ENCODE measurements around the gene AIFM2. TPM values are rescaled to one million over a fixed set of nuclear protein-coding genes. Genes with fewer than 3 reads are reported as not detected.
"Not testable (repeated sequence)": the region's sequence is repeated elsewhere in the genome, so short reads cannot be mapped to it uniquely, and the experiment has no call there.

AIFM2 gene
- 1 to 10 TPM; 3.2 to 5.8 (median 5.1) TPM for total RNA-seq
- total RNA-seq (2013): 3.6 TPM
- 1.4 to 28.0 (median 6.0) reads per million in 29 experiments for total RNA-seq

DNA sequence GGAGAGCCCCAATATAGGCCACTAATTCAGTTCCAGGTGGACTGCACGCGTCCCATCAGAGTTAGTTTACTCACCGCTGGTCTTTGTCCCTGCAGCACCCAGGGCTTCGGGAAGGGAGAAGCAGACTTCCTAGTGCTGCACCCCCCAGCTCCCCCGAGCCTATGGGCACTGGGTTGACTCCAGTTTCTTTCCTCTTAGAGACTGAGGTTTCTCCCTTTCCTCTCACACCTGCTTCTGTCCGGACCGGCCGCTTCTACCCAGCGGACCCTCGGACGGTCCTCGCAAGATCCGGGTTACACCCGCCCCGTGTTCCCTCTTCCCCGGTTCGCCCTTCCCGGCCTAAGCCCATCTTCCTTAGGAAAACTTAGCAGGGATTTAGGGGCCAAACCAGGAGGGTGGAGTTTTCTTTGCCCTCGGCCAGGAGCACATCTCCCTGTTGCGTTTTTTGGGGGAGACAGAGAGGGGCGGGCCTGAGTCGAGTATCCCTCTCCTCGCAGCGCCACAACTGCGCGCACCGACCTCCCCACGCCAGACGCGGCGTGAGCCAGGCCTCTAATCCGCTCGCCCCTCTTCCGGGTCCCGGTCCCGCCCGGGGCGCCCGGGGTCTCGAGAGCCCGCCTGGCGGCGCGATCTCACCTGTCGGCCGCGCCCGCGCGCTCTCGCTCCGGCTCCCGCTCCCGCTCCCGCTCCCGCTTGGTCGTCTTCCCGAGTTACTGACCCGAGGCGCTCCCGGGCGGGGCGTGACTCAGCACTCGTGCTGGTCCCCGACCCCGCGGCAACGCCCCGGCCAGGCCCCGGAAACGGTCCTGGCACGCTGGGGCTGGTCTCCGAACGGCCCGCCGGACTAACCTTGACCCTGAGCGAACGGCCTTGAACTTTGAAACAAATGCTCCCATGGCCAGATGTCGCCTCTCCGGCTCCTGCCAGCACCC is at the start of gene AIFM2:
Gene AIFM2, minus strand, starts transcription at position 728 of the 932 bp plus-strand sequence. CDS start 8,741 bp downstream, outside the sequence.
- Histone ChIP-seq H3K27ac (ENCODE audit: low read length) (peak within 1 kb of the TSS; percentile 34), H3K4me1 (ENCODE audit: control insufficient read depth in 1 of 2, extremely low read depth in 1 of 2, insufficient read depth in 2 of 2, low read length in 2 of 2) (peaks cover 0 to 19% of the 10 kb centered on the region in 2 experiments), H3K9me3 (no peaks in the 10 kb centered on the region), H3K27me3 (replicated peaks in 1 of 2; ENCODE audit: control insufficient read depth in 2 of 2, extremely low read depth in 1 of 2, insufficient read depth in 2 of 2, low read length in 1 of 2) (peaks cover 0 to 12% of the 10 kb centered on the region in 2 experiments), H3K36me3 (ENCODE audit: control insufficient read depth in 2 of 2, extremely low read depth in 1 of 2, insufficient read depth in 1 of 2, low read length in 1 of 2) (no peaks in the 10 kb centered on the region), H3K4me3 (ENCODE audit: control insufficient read depth in 1 of 2, extremely low read depth in 1 of 2, low read length in 1 of 2) (peak within 1 kb of the TSS; percentile 64 to 67)
- Mint-ChIP-seq H3K9me3 (no peaks in the 10 kb centered on the region), H3K27ac (peak within 1 kb of the TSS; percentile 75 to 80), H3K4me3 (peak within 1 kb of the TSS; percentile 79 to 85 (median 84)), H3K27me3 (no peaks in the 10 kb centered on the region), H3K4me1 (peaks cover 25 to 28% (median 26%) of the 10 kb centered on the region in 3 donors), H3K36me3 (peaks cover 7% of the 10 kb centered on the region)
- peak; percentile 76 to 88 (median 78) for ATAC-seq (replicated peaks in 1 of 4)
- 6% methylated on average over 65 of the region's 80 CpGs for WGBS (ENCODE audit: insufficient coverage)
- POLR2A ChIA-PET: interaction anchor here in 1 of 2 donors (0.5 kb wide), 1 partner anchor 228 kb away, joined by 3 read pairs; no protein-coding TSS in a partner anchor
- peak in 32 of 35 experiments; percentile 5 to 59 (median 28) for DNase-seq
- CTCF ChIA-PET: interaction anchor here in 1 of 2 donors (1.0 kb wide), 1 partner anchor 18 kb away, joined by 3 read pairs; no protein-coding TSS in a partner anchor

DNA sequence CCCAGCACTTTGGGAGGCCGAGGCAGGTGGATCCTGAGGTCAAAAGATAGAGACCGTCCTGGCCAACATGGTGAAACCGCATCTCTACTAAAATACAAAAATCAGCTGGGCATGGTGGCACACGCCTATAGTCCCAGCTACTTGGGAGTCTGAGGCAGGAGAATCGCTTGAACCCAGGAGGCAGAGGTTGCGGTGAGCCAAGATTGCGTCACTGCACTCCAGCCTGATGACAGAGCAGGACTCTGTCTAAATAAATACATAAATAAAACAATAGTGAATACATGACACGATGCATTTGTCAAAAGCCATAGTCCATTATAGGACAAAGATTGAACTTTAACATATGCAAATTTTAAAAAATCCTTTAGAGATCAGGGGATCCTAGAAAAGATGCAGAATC is 46.6 kb upstream of the AIFM2 start:
- H3K27ac Mint-ChIP-seq; H3K4me1 ChIP-seq (ENCODE audit: control insufficient read depth in 1 of 2, extremely low read depth in 1 of 2, insufficient read depth in 2 of 2, low read length in 2 of 2); ATAC-seq (replicated peaks in 1 of 4); POLR2A ChIA-PET; H3K4me3 Mint-ChIP-seq; H3K36me3 Mint-ChIP-seq; H3K9me3 ChIP-seq; DNase-seq; CTCF ChIA-PET; H3K27me3 ChIP-seq (replicated peaks in 1 of 2; ENCODE audit: control insufficient read depth in 2 of 2, extremely low read depth in 1 of 2, insufficient read depth in 2 of 2, low read length in 1 of 2); H3K9me3 Mint-ChIP-seq; H3K4me3 ChIP-seq (ENCODE audit: control insufficient read depth in 1 of 2, extremely low read depth in 1 of 2, low read length in 1 of 2); H3K27ac ChIP-seq (ENCODE audit: low read length); H3K36me3 ChIP-seq (ENCODE audit: control insufficient read depth in 2 of 2, extremely low read depth in 1 of 2, insufficient read depth in 1 of 2, low read length in 1 of 2): not testable (repeated sequence)
- H3K27me3 Mint-ChIP-seq: peaks cover 0 to 13% of the 10 kb centered on the region in 2 donors
- peaks cover 7 to 11% (median 11%) of the 10 kb centered on the region in 3 donors for H3K4me1 Mint-ChIP-seq
- WGBS (ENCODE audit: insufficient coverage): 93% methylated on average over 3 of the region's 8 CpGs

DNA sequence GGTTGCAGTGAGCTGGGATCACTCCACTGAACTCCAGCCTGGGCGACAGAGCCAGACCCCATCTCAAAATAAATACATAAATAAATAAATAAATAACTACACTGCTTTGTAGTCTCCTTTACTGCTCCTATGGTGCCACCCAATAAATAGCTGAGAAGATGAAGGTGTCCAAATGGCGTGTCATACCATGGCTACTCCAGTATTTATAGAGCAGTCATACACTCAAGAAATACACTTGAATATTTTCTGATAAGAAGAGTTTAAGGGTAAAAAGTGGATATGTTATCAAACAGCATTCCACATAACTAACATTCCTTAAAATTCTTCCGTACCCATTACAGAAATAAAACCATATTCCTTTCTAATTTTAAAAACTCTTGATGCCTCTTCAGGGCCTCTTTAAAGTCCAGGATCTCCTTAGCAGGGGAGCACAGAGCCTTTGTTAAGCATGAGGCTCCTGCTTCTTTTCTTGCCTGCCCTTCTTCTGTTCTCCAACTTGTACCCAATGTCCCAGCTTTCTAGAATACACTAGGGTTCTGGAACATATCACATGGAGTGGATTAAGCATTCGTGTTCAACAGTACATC is 45.6 kb upstream of the AIFM2 start:
- H3K36me3 ChIP-seq (ENCODE audit: control insufficient read depth in 2 of 2, extremely low read depth in 1 of 2, insufficient read depth in 1 of 2, low read length in 1 of 2): no peaks in the 10 kb centered on the region
- H3K4me1 ChIP-seq (ENCODE audit: control insufficient read depth in 1 of 2, extremely low read depth in 1 of 2, insufficient read depth in 2 of 2, low read length in 2 of 2): peaks cover 0 to 17% of the 10 kb centered on the region in 2 experiments
- no peak overlapping the region for H3K4me3 ChIP-seq (ENCODE audit: control insufficient read depth in 1 of 2, extremely low read depth in 1 of 2, low read length in 1 of 2)
- no peaks in the 10 kb centered on the region for H3K36me3 Mint-ChIP-seq
- H3K27ac ChIP-seq (ENCODE audit: low read length): no peak overlapping the region
- no peak overlapping the region for H3K4me3 Mint-ChIP-seq
- no peaks in the 10 kb centered on the region for H3K9me3 ChIP-seq
- no peak overlapping the region for H3K27ac Mint-ChIP-seq
- WGBS (ENCODE audit: insufficient coverage): no CpG with 5 or more reads among the region's 4 CpGs
- H3K4me1 Mint-ChIP-seq: peaks cover 13 to 18% (median 17%) of the 10 kb centered on the region in 3 donors
- H3K27me3 ChIP-seq (replicated peaks in 1 of 2; ENCODE audit: control insufficient read depth in 2 of 2, extremely low read depth in 1 of 2, insufficient read depth in 2 of 2, low read length in 1 of 2): peaks cover 0 to 8% of the 10 kb centered on the region in 2 experiments
- CTCF ChIA-PET: interaction anchor here in 1 of 2 donors (0.6 kb wide), 1 partner anchor 210 kb away, joined by 4 read pairs; no protein-coding TSS in a partner anchor
- no peak for ATAC-seq (replicated peaks in 1 of 4)
- peaks cover 0 to 13% of the 10 kb centered on the region in 2 donors for H3K27me3 Mint-ChIP-seq
- no peak for DNase-seq
- POLR2A ChIA-PET: interaction anchor here in 1 of 2 donors (1.0 kb wide), 1 partner anchor 32 kb away, joined by 3 read pairs; the partner anchor contains the start of gene TYSND1
- H3K9me3 Mint-ChIP-seq: peaks cover 0 to 3% (median 0%) of the 10 kb centered on the region in 3 donors

DNA sequence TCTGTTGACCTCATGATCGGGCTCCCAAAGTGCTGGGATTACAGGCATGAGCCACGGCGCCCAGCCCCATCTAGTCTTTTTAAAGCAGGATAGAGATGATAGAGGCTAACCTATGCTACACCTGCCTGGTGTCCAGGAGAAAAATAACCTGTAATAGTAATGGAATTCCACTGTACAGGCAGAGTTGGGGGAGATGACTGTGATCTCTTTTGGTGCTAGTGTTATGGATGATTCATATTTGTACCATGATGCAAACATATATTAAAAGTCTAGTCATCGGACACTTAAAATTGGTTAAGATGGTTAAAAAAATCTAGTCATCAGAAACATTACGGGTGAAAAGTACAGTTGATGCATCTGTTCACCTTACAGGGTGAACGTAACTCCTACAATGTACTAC is 43.8 kb upstream of the AIFM2 start:
- 73% methylated on average over 3 of the region's 6 CpGs for WGBS (ENCODE audit: insufficient coverage)
- H3K4me3 ChIP-seq (ENCODE audit: control insufficient read depth in 1 of 2, extremely low read depth in 1 of 2, low read length in 1 of 2): no peak overlapping the region
- no peak for DNase-seq
- Mint-ChIP-seq H3K9me3 (peaks cover 0 to 3% (median 0%) of the 10 kb centered on the region in 3 donors), H3K4me1 (peaks cover 16 to 22% (median 19%) of the 10 kb centered on the region in 3 donors), H3K27me3 (peaks cover 0 to 13% of the 10 kb centered on the region in 2 donors), H3K4me3 (no peak overlapping the region), H3K36me3 (no peaks in the 10 kb centered on the region), H3K27ac (no peak overlapping the region)
- H3K36me3 ChIP-seq (ENCODE audit: control insufficient read depth in 2 of 2, extremely low read depth in 1 of 2, insufficient read depth in 1 of 2, low read length in 1 of 2): no peaks in the 10 kb centered on the region
- H3K27me3 ChIP-seq (replicated peaks in 1 of 2; ENCODE audit: control insufficient read depth in 2 of 2, extremely low read depth in 1 of 2, insufficient read depth in 2 of 2, low read length in 1 of 2): peaks cover 0 to 8% of the 10 kb centered on the region in 2 experiments
- H3K27ac ChIP-seq (ENCODE audit: low read length): no peak overlapping the region
- CTCF ChIA-PET: interaction anchor here (0.6 to 2.1 kb wide), 2 partner anchors 30 to 1656 kb away, joined by 5 to 7 read pairs; partner anchors contain the start of gene TYSND1 (in 1 of the 2)
- H3K9me3 ChIP-seq: no peaks in the 10 kb centered on the region
- H3K4me1 ChIP-seq (ENCODE audit: control insufficient read depth in 1 of 2, extremely low read depth in 1 of 2, insufficient read depth in 2 of 2, low read length in 2 of 2): peaks cover 0 to 19% of the 10 kb centered on the region in 2 experiments
- POLR2A ChIA-PET: interaction anchor here in 1 of 2 donors (0.6 kb wide), 1 partner anchor 49 kb away, joined by 3 read pairs; no protein-coding TSS in a partner anchor
- no peak for ATAC-seq (replicated peaks in 1 of 4)

DNA sequence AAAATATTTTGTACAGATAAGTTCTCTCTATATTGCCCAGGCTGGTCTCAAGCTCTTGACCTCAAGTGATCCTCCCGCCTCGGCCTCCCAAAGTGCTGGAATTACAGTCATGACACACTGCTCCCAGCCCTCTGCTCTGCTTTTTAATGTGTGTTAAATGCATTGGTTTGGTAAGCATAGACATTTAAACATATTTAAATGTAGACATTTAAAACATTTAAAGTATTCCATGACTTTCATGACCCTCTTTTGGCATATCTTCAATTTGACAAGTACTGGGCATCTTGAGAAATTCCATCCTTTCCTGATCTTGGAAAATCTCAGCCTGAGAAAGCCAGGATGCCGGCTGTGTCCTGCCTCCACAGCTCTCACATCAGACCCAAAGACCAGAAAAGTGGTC is 42.9 kb upstream of the AIFM2 start:
- Histone ChIP-seq H3K4me1 (ENCODE audit: control insufficient read depth in 1 of 2, extremely low read depth in 1 of 2, insufficient read depth in 2 of 2, low read length in 2 of 2) (peaks cover 0 to 26% of the 10 kb centered on the region in 2 experiments), H3K36me3 (ENCODE audit: control insufficient read depth in 2 of 2, extremely low read depth in 1 of 2, insufficient read depth in 1 of 2, low read length in 1 of 2) (no peaks in the 10 kb centered on the region), H3K27me3 (replicated peaks in 1 of 2; ENCODE audit: control insufficient read depth in 2 of 2, extremely low read depth in 1 of 2, insufficient read depth in 2 of 2, low read length in 1 of 2) (peaks cover 0 to 8% of the 10 kb centered on the region in 2 experiments), H3K9me3 (no peaks in the 10 kb centered on the region), H3K27ac (ENCODE audit: low read length) (no peak overlapping the region), H3K4me3 (ENCODE audit: control insufficient read depth in 1 of 2, extremely low read depth in 1 of 2, low read length in 1 of 2) (no peak overlapping the region)
- ATAC-seq (replicated peaks in 1 of 4) (no peak), DNase-seq (no peak)
- WGBS (ENCODE audit: insufficient coverage): 88% methylated on average over 1 of the region's 3 CpGs
- Mint-ChIP-seq H3K27ac (peak overlapping the region; percentile 89 to 92), H3K27me3 (peaks cover 0 to 9% of the 10 kb centered on the region in 2 donors), H3K9me3 (peaks cover 0 to 3% (median 0%) of the 10 kb centered on the region in 3 donors), H3K4me1 (peaks cover 20 to 28% (median 26%) of the 10 kb centered on the region in 3 donors), H3K36me3 (no peaks in the 10 kb centered on the region), H3K4me3 (no peak overlapping the region)
- CTCF ChIA-PET: interaction anchor here in 1 of 2 donors (0.7 to 1.7 kb wide), 2 partner anchors 29 to 50 kb away, joined by 3 to 9 read pairs; partner anchors contain the start of gene TYSND1
- POLR2A ChIA-PET: interaction anchor here in 1 of 2 donors (1.5 kb wide), 1 partner anchor 12 kb away, joined by 3 read pairs; no protein-coding TSS in a partner anchor
